HepG2 (cell line): ENCODE results near the gene PSD. TPM values are rescaled to one million over a fixed set of nuclear protein-coding genes. Genes with fewer than 3 reads are reported as not detected.

Experiments used
- ARHGAP35 ChIP-seq: sonication (generic); formaldehyde crosslinking; IDR thresholded peaks from 2 replicates; pipeline ENCODE4 v1.9.0; 2022; ENCODE audit warnings: mild to moderate bottlenecking, inconsistent platforms, moderate library complexity, missing genetic modification reagents, borderline replicate concordance
- ATF6 ChIP-seq: sonication (generic); formaldehyde crosslinking; conservative IDR thresholded peaks from 2 replicates; pipeline ENCODE4 v1.4.0; 2020; ENCODE audit warnings: missing genetic modification reagents
- CEBPB ChIP-seq: IDR thresholded peaks from 2 replicates; pipeline ENCODE4 v1.6.1; 2011; ENCODE audit warnings: low read depth, low read length, improper control_type of control experiment, borderline replicate concordance
- IKZF5 ChIP-seq: IDR thresholded peaks from 2 replicates; pipeline ENCODE4 v1.6.1; 2018; ENCODE audit warnings: missing genetic modification reagents, mild to moderate bottlenecking, missing compliant biosample characterization
- LRRFIP1 ChIP-seq: sonication (generic); formaldehyde crosslinking; conservative IDR thresholded peaks from 2 replicates; pipeline ENCODE4 v1.4.0; 2020; ENCODE audit warnings: missing genetic modification reagents
- MATR3 ChIP-seq: sonication (generic); formaldehyde crosslinking; IDR thresholded peaks from 2 replicates; pipeline ENCODE4 v1.4.0; 2020; ENCODE audit warnings: missing genetic modification reagents
- NR2F1 ChIP-seq, 2 experiments: fragments of 450-650 bp in 1 of 2; formaldehyde crosslinking in 1 of 2; IDR thresholded peaks; 2 replicates each; pipeline versions ENCODE4 v1.5.0 to v1.6.1; 2016 to 2020; ENCODE audit warnings: mild to moderate bottlenecking in 1 of 2, missing compliant biosample characterization in 1 of 2, missing genetic modification reagents in 1 of 2, moderate library complexity in 1 of 2
- NRL ChIP-seq: sonication (generic); formaldehyde crosslinking; IDR thresholded peaks from 2 replicates; pipeline ENCODE4 v1.5.0; 2020; ENCODE audit warnings: missing genetic modification reagents, mild to moderate bottlenecking, moderate library complexity, borderline replicate concordance
- PHB2 ChIP-seq: fragments of 450-650 bp; IDR thresholded peaks from 2 replicates; pipeline ENCODE4 v1.6.1; 2018; ENCODE audit not compliant: partially characterized antibody
- POLR2A ChIP-seq, 2 experiments: IDR thresholded peaks; 2 replicates each; pipeline ENCODE4 v1.6.1; 2011; ENCODE audit warnings: low read depth in 2 of 2, low read length in 2 of 2, mild to moderate bottlenecking in 1 of 2, moderate library complexity in 1 of 2; ENCODE audit not compliant: insufficient read depth in 1 of 2
- SNAPC4 ChIP-seq: sonication (generic); formaldehyde crosslinking; IDR thresholded peaks from 2 replicates; pipeline ENCODE4 v1.4.0; 2020; ENCODE audit warnings: mild to moderate bottlenecking, missing genetic modification reagents
- ZFAT ChIP-seq: sonication (generic); formaldehyde crosslinking; conservative IDR thresholded peaks from 2 replicates; pipeline ENCODE4 v1.8.1; 2023; ENCODE audit warnings: missing genetic modification reagents, inconsistent platforms
- ZNF281 ChIP-seq: sonication (generic); formaldehyde crosslinking; IDR thresholded peaks from 2 replicates; pipeline ENCODE4 v1.4.0; 2020; ENCODE audit warnings: missing genetic modification reagents, borderline replicate concordance
- ZNF382 ChIP-seq: sonication (generic); formaldehyde crosslinking; IDR thresholded peaks from 2 replicates; pipeline ENCODE4 v1.5.0; 2020; ENCODE audit warnings: missing genetic modification reagents, mild to moderate bottlenecking, borderline replicate concordance
- ZNF724P ChIP-seq: sonication (generic); formaldehyde crosslinking; IDR thresholded peaks from 2 replicates; pipeline ENCODE4 v1.8.0; 2022; ENCODE audit warnings: missing genetic modification reagents, borderline replicate concordance
- polyA plus RNA-seq, 8 experiments: library from polyadenylated mRNA; depleted of rRNA in 3 of 8; stranded (reverse) in 7 of 8; unstranded in 1 of 8; fragments of >200 nt; fragmentation: Illumina TruSeq in 4 of 8; extraction: Trizol in 4 of 8; gene quantifications; 2 replicates each; pipeline versions ENCODE4 v1.2.1 to v1.2.3, GENCODE V29; 2011 to 2016; ENCODE audit warnings: low read depth in 4 of 8, missing spikeins in 1 of 8, mixed read lengths in 1 of 8; ENCODE audit not compliant: insufficient read depth in 1 of 8
- total RNA-seq, 5 experiments: library from RNA; depleted of rRNA; stranded (reverse); fragments of >200 nt; fragmentation: Illumina TruSeq; extraction: Trizol; gene quantifications; 2 replicates each; pipeline ENCODE4 v1.2.3, GENCODE V29; 2016; ENCODE audit warnings: low read depth in 1 of 5

The PSD gene
- total and polyA plus RNA-seq, 2 of the 13 experiments (the other 11 are each of a cell fraction or from before 2014, with no cell fraction given) = 0.35 to 0.58 TPM

GRCh38 chr10:102422545-102423129, 4.1 kb upstream of the PSD start (continued):
- peak; percentile 55; the same call in 1 of the 2 replicates for TF ChIP-seq ARHGAP35 (CRISPR knock-in tag)
- peak; percentile 89 for TF ChIP-seq NRL (CRISPR knock-in tag)
- peak; percentile 87; the same call in 1 of the 2 replicates for TF ChIP-seq ATF6
- no peak for TF ChIP-seq MATR3 (CRISPR knock-in tag)
- no peak; the same call in 1 of the 2 replicates for TF ChIP-seq ZNF281 (CRISPR knock-in tag)
- TF ChIP-seq ZNF382 (CRISPR knock-in tag) = no peak
- TF ChIP-seq ZFAT (CRISPR knock-in tag) = no peak
- TF ChIP-seq LRRFIP1 (CRISPR knock-in tag) = 0 out of 2 replicates have a peak, but pooled peaks have one; percentile 40
- TF ChIP-seq NR2F1 (CRISPR knock-in tag; IDR thresholded peaks at IDR 0.05) = no peak
- peak; percentile 82; the same call in 1 of the 2 replicates for TF ChIP-seq ZNF724P (CRISPR knock-in tag)
- TF ChIP-seq POLR2A (IDR thresholded peaks at IDR 0.05; ENCODE audit: insufficient read depth in 1 of 2, low read depth in 2 of 2, low read length in 2 of 2) = no peak; a peak in 1 of 4 replicates
- TF ChIP-seq CEBPB = no peak
- TF ChIP-seq IKZF5 (CRISPR knock-in tag) = peak; percentile 72; the same call in 1 of the 2 replicates
- no peak for TF ChIP-seq PHB2
- no peak for TF ChIP-seq SNAPC4 (CRISPR knock-in tag)
